GM23248 (cell line): ENCODE data around the gene RASSF3. TPM values are rescaled to one million over a fixed set of nuclear protein-coding genes. Genes with fewer than 3 reads are reported as not detected.
"Not testable (repeated sequence)": the region's sequence is repeated elsewhere in the genome, so short reads cannot be mapped to it uniquely, and the experiment has no call there.

Source experiments
- DNase-seq: peaks from one replicate; pipeline ENCODE4 v3.0.0-alpha.2; 2015
- H2AFZ ChIP-seq: fragments of 200-600 bp; sonication (generic); 2 replicates; pipeline ENCODE4 v1.6.1; 2016; ENCODE audit warnings: antibody characterized with exemption
- H3F3A ChIP-seq: fragments of 200-600 bp; sonication (generic); 2 replicates; pipeline ENCODE4 v1.6.1; 2016; ENCODE audit warnings: mild to moderate bottlenecking, antibody characterized with exemption, mixed run types; ENCODE audit not compliant: insufficient read depth
- H3K27ac ChIP-seq: fragments of 200-600 bp; sonication (generic); 2 replicates; pipeline ENCODE4 v1.5.1; 2016; ENCODE audit warnings: mild to moderate bottlenecking
- H3K27me3 ChIP-seq: fragments of 200-600 bp; sonication (generic); replicated peaks from 2 replicates; pipeline ENCODE4 v1.6.1; 2016; ENCODE audit warnings: mild to moderate bottlenecking; ENCODE audit not compliant: insufficient read depth
- H3K36me3 ChIP-seq: fragments of 200-600 bp; sonication (generic); 2 replicates; pipeline ENCODE4 v1.6.1; 2016; ENCODE audit warnings: low read depth, mild to moderate bottlenecking
- H3K4me1 ChIP-seq: fragments of 200-600 bp; sonication (generic); 2 replicates; pipeline ENCODE4 v1.6.1; 2016; ENCODE audit warnings: mild to moderate bottlenecking; ENCODE audit not compliant: insufficient read depth
- H3K4me2 ChIP-seq: fragments of 200-600 bp; sonication (generic); one replicate; pipeline ENCODE4 v1.6.1; 2016; ENCODE audit warnings: mild to moderate bottlenecking; ENCODE audit not compliant: unreplicated experiment
- H3K4me3 ChIP-seq: fragments of 200-600 bp; sonication (generic); 2 replicates; pipeline ENCODE4 v1.5.1; 2016; ENCODE audit warnings: mild to moderate bottlenecking
- H3K79me2 ChIP-seq: fragments of 200-600 bp; sonication (generic); 2 replicates; pipeline ENCODE4 v1.6.1; 2016; ENCODE audit warnings: mild to moderate bottlenecking; ENCODE audit not compliant: insufficient read depth
- H3K9ac ChIP-seq: fragments of 200-600 bp; sonication (generic); 2 replicates; pipeline ENCODE4 v1.6.1; 2016; ENCODE audit warnings: mild to moderate bottlenecking
- H3K9me2 ChIP-seq: fragments of 200-600 bp; sonication (generic); 2 replicates; pipeline ENCODE4 v1.6.1; 2016; ENCODE audit warnings: mixed run types, mild to moderate bottlenecking, moderate library complexity; ENCODE audit not compliant: insufficient read depth
- H3K9me3 ChIP-seq: fragments of 200-600 bp; sonication (generic); one replicate; pipeline ENCODE4 v1.6.1; 2017; ENCODE audit warnings: low read depth
- H4K20me1 ChIP-seq: fragments of 200-600 bp; sonication (generic); 2 replicates; pipeline ENCODE4 v1.6.0; 2016; ENCODE audit not compliant: insufficient read depth
- EZH2 ChIP-seq: fragments of 200-600 bp; sonication (generic); IDR thresholded peaks from 2 replicates; pipeline ENCODE4 v1.6.1; 2018; ENCODE audit warnings: antibody characterized with exemption, mild to moderate bottlenecking; ENCODE audit not compliant: insufficient read depth, poor library complexity, severe bottlenecking
- EZH2phosphoT487 ChIP-seq: fragments of 200-600 bp; sonication (generic); IDR thresholded peaks from 2 replicates; pipeline ENCODE4 v1.6.1; 2018; ENCODE audit warnings: antibody characterized with exemption, moderate library complexity, mild to moderate bottlenecking, low read depth; ENCODE audit not compliant: insufficient read depth
- WGBS, 2 experiments: methylation state at CpG; one replicate each; pipeline ENCODE4 v1.1.6; 2015 to 2017; ENCODE audit warnings: low lambda C conversion rate in 2 of 2, low coverage in 1 of 2; ENCODE audit errors: missing lambda C conversion rate in 2 of 2; 5-methylcytosine and 5-hydroxymethylcytosine counted together
- in situ Hi-C: fragments of 300-500 bp; cut with MboI; formaldehyde crosslinking; loops from 2 replicates; pipeline ENCODE4 v1.15.0; 2020
- polyA plus RNA-seq: library from polyadenylated mRNA; unstranded; fragments of >200 nt; fragmentation: Nextera tagmentation; extraction: Ambion mirVana; gene quantifications from 2 replicates; pipeline ENCODE4 v1.2.1, GENCODE V29; 2016
- total RNA-seq: library from RNA; depleted of rRNA; stranded (reverse); fragments of >200 nt; shearing (Covaris generic); gene quantifications from 2 replicates; pipeline ENCODE4 v1.2.3, GENCODE V29; 2014

The RASSF3 gene
- total and polyA plus RNA-seq, 2 experiments from 2014 or later: 1.9 to 4.9 TPM

DNA sequence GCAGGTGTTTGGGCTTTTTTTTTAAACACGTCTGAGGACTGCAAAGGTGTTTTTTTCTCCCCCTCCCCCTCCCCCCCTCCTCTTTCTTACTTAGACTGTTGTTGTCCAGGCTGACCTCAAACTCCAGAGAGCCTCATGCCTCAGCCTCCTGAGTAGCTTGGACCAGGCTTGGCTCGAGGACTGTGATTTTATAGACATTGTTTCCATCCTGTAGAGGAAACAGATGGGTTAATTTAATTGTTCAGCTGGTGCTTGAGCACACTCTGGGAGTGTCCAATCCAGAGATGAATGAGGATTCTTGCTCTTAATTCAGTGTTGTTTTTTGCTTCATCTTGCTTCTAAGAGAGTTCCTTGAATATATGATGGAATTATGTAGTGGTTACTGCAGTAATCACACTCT lies 42.1 kb downstream of the RASSF3 start:
- WGBS, 2 experiments: 83 to 97% methylated on average over 2 of the region's 2 CpGs

DNA sequence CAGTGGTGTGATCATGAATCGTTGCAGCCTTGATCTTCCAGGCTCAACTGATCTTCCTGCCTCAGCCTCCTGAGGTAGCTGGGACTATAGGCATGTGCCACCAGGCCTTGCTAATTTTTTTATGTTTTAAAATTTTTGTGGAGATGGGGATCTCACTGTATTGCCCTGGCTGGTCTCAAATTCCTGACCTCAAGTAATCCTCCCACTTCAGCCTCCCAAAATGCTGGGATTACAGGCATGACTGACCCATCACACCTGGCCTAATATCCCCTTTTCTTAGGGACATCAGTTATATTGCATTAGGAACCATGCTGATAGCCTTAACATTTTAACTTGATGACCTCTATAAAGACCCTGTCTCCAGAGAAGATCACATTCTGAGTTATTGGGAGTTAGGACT lies 42.8 kb downstream of the RASSF3 start:
- Histone ChIP-seq H3K9me3 (no peaks in the 10 kb centered on the region), H3F3A (0 out of 2 replicates have a peak, but pooled peaks cover 10% of the 10 kb centered on the region), H3K79me2 (peaks cover 8% of the 10 kb centered on the region; the same call in 1 of the 2 replicates), H3K4me1 (peaks cover 8% of the 10 kb centered on the region; the same call in 1 of the 2 replicates), H2AFZ (no peak overlapping the region), H3K4me3 (no peak overlapping the region), H3K27me3 (no peaks in the 10 kb centered on the region), H3K4me2 (no peak overlapping the region), H3K27ac (no peak overlapping the region), H3K36me3 (no peaks in the 10 kb centered on the region), H3K9me2 (no peaks in the 10 kb centered on the region), H4K20me1 (no peaks in the 10 kb centered on the region), H3K9ac (no peak overlapping the region)
- no peak for DNase-seq
- TF ChIP-seq EZH2 (no peak), EZH2phosphoT487 (no peak)
- WGBS, 2 experiments: 96 to 100% methylated on average over 1 of the region's 1 CpG
- in situ Hi-C loops: no loop called here

More for the DNA sequence above, 42.1 kb downstream of the RASSF3 start:
- no peak overlapping the region for H3K27ac ChIP-seq
- no peak overlapping the region for H2AFZ ChIP-seq
- no peaks in the 10 kb centered on the region for H3K9me3 ChIP-seq
- H3K4me3 ChIP-seq: no peak overlapping the region
- no peaks in the 10 kb centered on the region for H4K20me1 ChIP-seq
- in situ Hi-C loops: no loop called here
- no peak overlapping the region for H3K4me2 ChIP-seq
- DNase-seq: no peak
- no peak overlapping the region for H3K9ac ChIP-seq
- TF ChIP-seq EZH2phosphoT487 (no peak), EZH2 (no peak)
- 0 out of 2 replicates have a peak, but pooled peaks cover 10% of the 10 kb centered on the region for H3F3A ChIP-seq
- peaks cover 8% of the 10 kb centered on the region; the same call in 1 of the 2 replicates for H3K79me2 ChIP-seq
- no peaks in the 10 kb centered on the region for H3K27me3 ChIP-seq
- peaks cover 8% of the 10 kb centered on the region; the same call in 1 of the 2 replicates for H3K4me1 ChIP-seq
- no peaks in the 10 kb centered on the region for H3K9me2 ChIP-seq
- no peaks in the 10 kb centered on the region for H3K36me3 ChIP-seq

DNA sequence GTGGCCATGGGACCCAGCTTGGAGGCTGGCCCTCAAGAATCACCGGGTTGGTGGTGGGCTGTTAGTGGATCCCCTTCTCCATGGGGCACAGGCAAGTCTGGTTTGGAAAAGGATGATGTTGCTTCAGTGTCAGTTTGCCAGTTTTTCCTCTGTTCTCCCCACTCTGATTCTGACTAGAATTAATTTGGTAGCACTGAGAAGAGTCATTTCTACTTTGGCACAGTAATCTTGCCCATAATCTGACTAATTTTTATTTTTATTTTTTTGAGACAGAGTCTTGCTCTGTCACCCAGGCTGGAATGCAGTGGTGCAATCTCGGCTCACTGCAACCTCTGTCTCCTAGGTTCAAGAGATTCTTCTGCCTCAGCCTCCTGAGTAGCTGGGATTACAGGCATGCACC lies 43.6 kb downstream of the RASSF3 start:
- peak; percentile 65 for DNase-seq
- H4K20me1 ChIP-seq, H3K9me2 ChIP-seq, H2AFZ ChIP-seq, H3K9me3 ChIP-seq, H3K27me3 ChIP-seq, H3K36me3 ChIP-seq, H3K4me1 ChIP-seq, H3K79me2 ChIP-seq, H3K4me3 ChIP-seq, H3K4me2 ChIP-seq, H3K9ac ChIP-seq, in situ Hi-C loops: not testable (repeated sequence)
- 49 to 51% methylated on average over 2 of the region's 2 CpGs for WGBS, 2 experiments
- Histone ChIP-seq H3K27ac (peak overlapping the region; percentile 43), H3F3A (0 out of 2 replicates have a peak, but pooled peaks cover 10% of the 10 kb centered on the region)

DNA sequence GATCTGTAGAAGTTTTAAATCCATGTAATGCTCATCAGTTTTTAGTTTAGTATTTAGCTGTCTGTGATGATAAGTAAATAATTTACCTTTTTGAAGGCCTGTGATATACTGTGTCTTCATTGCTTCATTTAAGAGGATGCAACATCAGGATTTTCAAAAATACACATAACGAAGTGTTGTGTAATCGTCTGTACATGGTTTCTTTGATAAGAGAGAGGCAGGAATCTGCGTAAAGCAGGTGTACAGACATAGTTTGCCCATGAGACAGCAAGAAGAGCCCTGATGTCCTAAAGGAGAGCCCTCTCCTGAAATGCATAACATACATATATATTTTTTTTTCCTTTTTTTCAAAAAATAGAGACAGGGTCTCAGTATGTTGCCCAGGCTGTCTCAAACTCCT lies 44.8 kb downstream of the RASSF3 start:
- 0 out of 2 replicates have a peak, but pooled peaks cover 10% of the 10 kb centered on the region for H3F3A ChIP-seq
- H4K20me1 ChIP-seq: no peaks in the 10 kb centered on the region
- H3K9ac ChIP-seq: no peak overlapping the region
- H3K9me3 ChIP-seq: no peaks in the 10 kb centered on the region
- no peaks in the 10 kb centered on the region for H3K27me3 ChIP-seq
- peaks cover 8% of the 10 kb centered on the region; the same call in 1 of the 2 replicates for H3K79me2 ChIP-seq
- no peaks in the 10 kb centered on the region for H3K9me2 ChIP-seq
- no peak overlapping the region for H3K4me2 ChIP-seq
- no peak overlapping the region for H2AFZ ChIP-seq
- H3K4me1 ChIP-seq: peaks cover 8% of the 10 kb centered on the region; the same call in 1 of the 2 replicates
- DNase-seq: no peak
- no peak for TF ChIP-seq EZH2phosphoT487
- TF ChIP-seq EZH2: no peak
- no peak overlapping the region for H3K4me3 ChIP-seq
- in situ Hi-C loops: no loop called here
- no peaks in the 10 kb centered on the region for H3K36me3 ChIP-seq
- H3K27ac ChIP-seq: no peak overlapping the region
- WGBS, 2 experiments: 97 to 98% methylated on average over 3 of the region's 3 CpGs

DNA sequence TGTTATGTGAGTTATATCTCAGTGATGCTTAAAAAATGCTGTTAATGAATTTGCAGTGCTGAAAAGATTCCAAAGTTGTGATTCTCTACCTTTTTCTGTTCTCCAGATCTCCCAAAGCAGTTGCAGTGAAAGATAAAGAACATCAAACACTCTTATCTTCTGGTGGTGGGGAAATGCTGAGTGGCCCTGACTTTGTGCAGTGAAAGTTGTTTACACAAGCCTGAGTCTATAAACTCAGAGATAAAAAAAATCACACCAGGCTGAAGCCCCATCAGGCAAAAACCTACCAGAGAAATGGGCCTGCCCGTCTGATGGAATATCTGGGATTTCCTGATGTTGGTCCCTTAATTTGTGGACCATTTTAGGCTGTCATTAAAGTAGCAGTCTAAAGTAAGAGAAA lies 46.1 kb downstream of the RASSF3 start:
- no peak overlapping the region for H3K27ac ChIP-seq
- H4K20me1 ChIP-seq: no peaks in the 10 kb centered on the region
- 96 to 100% methylated on average over 1 of the region's 1 CpG for WGBS, 2 experiments
- no peaks in the 10 kb centered on the region for H3K9me3 ChIP-seq
- no peak for DNase-seq
- in situ Hi-C loops: no loop called here
- 0 out of 2 replicates have a peak, but pooled peaks cover 8% of the 10 kb centered on the region for H3K79me2 ChIP-seq
- no peaks in the 10 kb centered on the region for H3K36me3 ChIP-seq
- no peak for TF ChIP-seq EZH2
- no peak for TF ChIP-seq EZH2phosphoT487
- H3F3A ChIP-seq: 0 out of 2 replicates have a peak, but pooled peaks cover 10% of the 10 kb centered on the region
- H3K27me3 ChIP-seq: no peaks in the 10 kb centered on the region
- H2AFZ ChIP-seq: no peak overlapping the region
- H3K4me2 ChIP-seq: no peak overlapping the region
- H3K4me1 ChIP-seq: peaks cover 8% of the 10 kb centered on the region; the same call in 1 of the 2 replicates
- H3K9ac ChIP-seq: no peak overlapping the region
- H3K9me2 ChIP-seq: no peaks in the 10 kb centered on the region
- H3K4me3 ChIP-seq: no peak overlapping the region
